Endothelial cell of umbilical vein (primary cell): ENCODE results near the gene ABHD10. TPM values are rescaled to one million over a fixed set of nuclear protein-coding genes. Genes with fewer than 3 reads are reported as not detected.

Source experiments
- BruUV-seq: library from RNA; stranded (reverse); fragments of 400-500 nt; replicated peaks from 2 replicates; lab custom pipeline; 2021; lab: Mats Ljungman, UMichigan
- CTCF ChIA-PET: fragments of 300-600, 350-600 bp; sonication (Branson Sonifier 250); formaldehyde crosslinking; loops from one replicate; lab custom pipeline; 2021; ENCODE audit warnings: antibody characterized with exemption, inconsistent platforms; lab: Charles Lee
- POLR2A ChIA-PET: fragments of 300-600, 350-600 bp; sonication (Branson Sonifier 250); formaldehyde crosslinking; loops from one replicate; lab custom pipeline; 2021; ENCODE audit warnings: antibody characterized with exemption, inconsistent platforms; lab: Charles Lee
- DNase-seq: peaks from one replicate; pipeline ENCODE4 v3.0.0-alpha.2; 2011; ENCODE audit warnings: low read depth, low spot score
- FAIRE-seq: peaks from 2 replicates; lab custom pipeline; 2011; peaks lifted over from hg19 to GRCh38; lab: Jason Lieb, UNC
- H2AFZ ChIP-seq: 2 replicates; pipeline ENCODE4 v1.6.0; 2012; ENCODE audit warnings: low read depth, low read length, control low read depth, inconsistent platforms
- H3K27ac ChIP-seq: 2 replicates; pipeline ENCODE4 v1.5.1; 2011; ENCODE audit warnings: low read depth, mild to moderate bottlenecking, control low read depth, low read length, moderate library complexity; ENCODE audit not compliant: insufficient read depth
- H3K27me3 ChIP-seq, 2 experiments: 2 replicates each; pipeline versions ENCODE4 v1.6.0 to v1.6.1; 2011; ENCODE audit warnings: low read length in 2 of 2, mixed read lengths in 1 of 2; ENCODE audit not compliant: control insufficient read depth in 2 of 2, insufficient read depth in 2 of 2
- H3K36me3 ChIP-seq, 2 experiments: 2 replicates in 1 of 2; 3 replicates in 1 of 2; pipeline ENCODE4 v1.5.1; 2011; ENCODE audit warnings: low read length in 2 of 2, mild to moderate bottlenecking in 1 of 2, moderate library complexity in 1 of 2; ENCODE audit not compliant: control insufficient read depth in 2 of 2, insufficient read depth in 2 of 2; ENCODE audit errors: extremely low read depth in 1 of 2
- H3K4me1 ChIP-seq: 3 replicates; pipeline ENCODE4 v1.5.1; 2011; ENCODE audit warnings: mild to moderate bottlenecking, low read length; ENCODE audit not compliant: control insufficient read depth, insufficient read depth; ENCODE audit errors: extremely low read depth
- H3K4me2 ChIP-seq: 2 replicates; pipeline ENCODE4 v1.6.1; 2011; ENCODE audit warnings: low read length, control low read depth, mixed read lengths; ENCODE audit not compliant: insufficient read depth
- H3K4me3 ChIP-seq, 3 experiments: fragments of 200-600 bp in 1 of 3; sonication (generic), shearing (Covaris generic) in 1 of 3; replicated peaks in 1 of 3; 2 replicates each; pipeline ENCODE4 v1.5.1; 2011 to 2016; ENCODE audit warnings: control low read depth in 3 of 3, low read length in 3 of 3, mild to moderate bottlenecking in 2 of 3, inconsistent platforms in 1 of 3, low read depth in 1 of 3, moderate library complexity in 1 of 3; ENCODE audit not compliant: insufficient read depth in 1 of 3
- H3K79me2 ChIP-seq: 2 replicates; pipeline ENCODE4 v1.6.0; 2012; ENCODE audit warnings: low read length, inconsistent platforms; ENCODE audit not compliant: control insufficient read depth, insufficient read depth
- H3K9ac ChIP-seq: replicated peaks from 2 replicates; pipeline ENCODE3; 2011; ENCODE audit warnings: low read length, control low read depth; ENCODE audit not compliant: insufficient read depth; ENCODE audit errors: extremely low read depth
- H3K9me1 ChIP-seq: replicated peaks from 3 replicates; pipeline ENCODE4 v1.6.0; 2011; ENCODE audit warnings: mild to moderate bottlenecking, low read length; ENCODE audit not compliant: control insufficient read depth, insufficient read depth; ENCODE audit errors: extremely low read depth
- H3K9me3 ChIP-seq: replicated peaks from 2 replicates; pipeline ENCODE4 v1.5.1; 2012; ENCODE audit warnings: low read length, inconsistent platforms; ENCODE audit not compliant: control insufficient read depth, insufficient read depth
- H4K20me1 ChIP-seq: replicated peaks from 2 replicates; pipeline ENCODE3; 2011; ENCODE audit warnings: mild to moderate bottlenecking, low read length; ENCODE audit not compliant: control insufficient read depth, insufficient read depth; ENCODE audit errors: extremely low read depth
- EZH2 ChIP-seq: IDR thresholded peaks from 2 replicates; pipeline ENCODE4 v1.6.1; 2012; ENCODE audit warnings: borderline replicate concordance, low read depth, mild to moderate bottlenecking, moderate library complexity, low read length, inconsistent platforms; ENCODE audit not compliant: severe bottlenecking
- FOS ChIP-seq: IDR thresholded peaks from 2 replicates; pipeline ENCODE4 v1.6.1; 2011; ENCODE audit warnings: mild to moderate bottlenecking, low read length, moderate library complexity, borderline replicate concordance; ENCODE audit not compliant: insufficient read depth
- MYC ChIP-seq: IDR thresholded peaks from one replicate; pipeline ENCODE4 v1.6.1; 2011; ENCODE audit warnings: mild to moderate bottlenecking, low read depth, low read length
- POLR2A ChIP-seq: IDR thresholded peaks from 2 replicates; pipeline ENCODE4 v1.6.1; 2012; ENCODE audit warnings: low read depth, mild to moderate bottlenecking, control low read depth, low read length
- dilution Hi-C: fragments of 300-500 bp; cut with MboI; formaldehyde crosslinking; loops from one replicate; pipeline ENCODE4 v1.15.0; 2019; ENCODE audit warnings: low sequenced_read_pairs; ENCODE audit not compliant: extremely low pct_ligation_motif_present
- intact Hi-C: fragments of 100-400 bp; cut with micrococcal nuclease; formaldehyde crosslinking; loops from one replicate; pipeline ENCODE4 v1.10.0; 2022
- polyA plus RNA-seq, 4 experiments: library from polyadenylated mRNA; depleted of rRNA in 3 of 4; stranded (reverse) in 3 of 4; unstranded in 1 of 4; fragments of >200 nt; gene quantifications; 2 replicates each; pipeline versions ENCODE4 v1.2.1 to v1.2.3, GENCODE V29; 2011 to 2012; ENCODE audit warnings: missing spikeins in 1 of 4
- total RNA-seq: library from RNA; stranded (reverse); gene quantifications from 2 replicates; pipeline ENCODE4 v1.2.3, GENCODE V29; 2021

The ABHD10 gene
- total and polyA plus RNA-seq, 2 donors (not counting 3 experiments of a cell fraction or from before 2014, with no cell fraction given): 10.0 to 37.0 TPM

- Histone ChIP-seq H3K4me2 (no peak overlapping the region), H2AFZ (no peak overlapping the region), H3K79me2 (no peaks in the 10 kb centered on the region), H3K27ac (no peak overlapping the region), H3K9me1 (peaks cover 5% of the 10 kb centered on the region), H3K36me3 (no peaks in the 10 kb centered on the region), H3K9ac (no peak overlapping the region), H3K4me1 (no peaks in the 10 kb centered on the region), H3K4me3 (no peak overlapping the region), H3K27me3 (no peaks in the 10 kb centered on the region), H3K9me3 (no peaks in the 10 kb centered on the region), H4K20me1 (no peaks in the 10 kb centered on the region)
- no peak for FAIRE-seq
- ChIA-PET CTCF (interaction anchor here (1.4 kb wide), 1 partner anchor 25 kb away, joined by 4 read pairs; no protein-coding TSS in a partner anchor), POLR2A (no interaction called here)
- no TSS peak for BruUV-seq
- TF ChIP-seq MYC: no peak
- no peak for TF ChIP-seq FOS
- TF ChIP-seq EZH2: no peak
- intact Hi-C loops (no loop called here), dilution Hi-C loops (no loop called here)
- DNase-seq: no peak
These were observed 39.9 kb downstream of the ABHD10 start for GRCh38 chr3:112018712-112019111.

GRCh38 chr3:112019716-112020115 is 40.9 kb downstream of the ABHD10 start:
- no peak overlapping the region for H3K9ac ChIP-seq
- H2AFZ ChIP-seq: no peak overlapping the region
- H3K9me3 ChIP-seq: no peaks in the 10 kb centered on the region
- dilution Hi-C loops: no loop called here
- BruUV-seq: no TSS peak
- no peak for TF ChIP-seq POLR2A
- no peaks in the 10 kb centered on the region for H4K20me1 ChIP-seq
- DNase-seq: no peak
- no peak overlapping the region for H3K4me2 ChIP-seq
- POLR2A ChIA-PET: no interaction called here
- intact Hi-C loops: no loop called here
- H3K27ac ChIP-seq: no peak overlapping the region
- no peak overlapping the region for H3K4me3 ChIP-seq
- FAIRE-seq: no peak
- no peaks in the 10 kb centered on the region for H3K36me3 ChIP-seq
- no peaks in the 10 kb centered on the region for H3K79me2 ChIP-seq
- no peaks in the 10 kb centered on the region for H3K4me1 ChIP-seq
- H3K27me3 ChIP-seq: no peaks in the 10 kb centered on the region
- CTCF ChIA-PET: interaction anchor here (1.4 kb wide), 1 partner anchor 24 kb away, joined by 4 read pairs; no protein-coding TSS in a partner anchor
- H3K9me1 ChIP-seq: peaks cover 5% of the 10 kb centered on the region
